Measurements from ENCODE around the gene NKAIN2. TPM values are rescaled to one million over a fixed set of nuclear protein-coding genes. Genes with fewer than 3 reads are reported as not detected.

NKAIN2 gene
- total RNA-seq, 1 donor from 2014 or later, result not detected

GRCh38 chr6:124742971-124743370 lies 939.3 kb downstream of the NKAIN2 start:
- DNase-seq (ENCODE audit: low read depth, low spot score), result no peak

- no peak for DNase-seq (ENCODE audit: low read depth, low spot score)
Observed at GRCh38 chr6:124743420-124743819, 939.8 kb downstream of the NKAIN2 start.

GRCh38 chr6:124747349-124747748 lies 943.7 kb downstream of the NKAIN2 start:
- DNase-seq (ENCODE audit: low read depth, low spot score), result no peak

GRCh38 chr6:124748778-124749177 lies 945.1 kb downstream of the NKAIN2 start:
- DNase-seq (ENCODE audit: low read depth, low spot score), result no peak

GRCh38 chr6:124753001-124753400 lies 949.3 kb downstream of the NKAIN2 start:
- DNase-seq (ENCODE audit: low read depth, low spot score), result no peak

GRCh38 chr6:124753562-124754105 lies 950.0 kb downstream of the NKAIN2 start:
- DNase-seq (ENCODE audit: low read depth, low spot score), result no peak

GRCh38 chr6:124755321-124755720 lies 951.7 kb downstream of the NKAIN2 start:
- DNase-seq (ENCODE audit: low read depth, low spot score), result no peak

- no peak for DNase-seq (ENCODE audit: low read depth, low spot score)
Observed at GRCh38 chr6:124757560-124757959, 953.9 kb downstream of the NKAIN2 start.

GRCh38 chr6:124758663-124759062 lies 955.0 kb downstream of the NKAIN2 start:
- DNase-seq (ENCODE audit: low read depth, low spot score), result no peak

GRCh38 chr6:124765280-124765679 lies 961.6 kb downstream of the NKAIN2 start:
- DNase-seq (ENCODE audit: low read depth, low spot score), result no peak

GRCh38 chr6:124768224-124768623 lies 964.6 kb downstream of the NKAIN2 start:
- DNase-seq (ENCODE audit: low read depth, low spot score), result no peak

- no peak for DNase-seq (ENCODE audit: low read depth, low spot score)
Observed at GRCh38 chr6:124769811-124770544, 966.3 kb downstream of the NKAIN2 start.

- no peak for DNase-seq (ENCODE audit: low read depth, low spot score)
Observed at GRCh38 chr6:124770784-124771183, 967.1 kb downstream of the NKAIN2 start.

GRCh38 chr6:124772733-124773319 lies 969.2 kb downstream of the NKAIN2 start:
- DNase-seq (ENCODE audit: low read depth, low spot score), result no peak

- DNase-seq (ENCODE audit: low read depth, low spot score), result no peak
Observed at GRCh38 chr6:124775121-124775520, 971.5 kb downstream of the NKAIN2 start.

GRCh38 chr6:124777863-124778262 lies 974.2 kb downstream of the NKAIN2 start:
- no peak for DNase-seq (ENCODE audit: low read depth, low spot score)

- no peak for DNase-seq (ENCODE audit: low read depth, low spot score)
Observed at GRCh38 chr6:124780623-124781022, 977.0 kb downstream of the NKAIN2 start.

GRCh38 chr6:124783344-124783743 lies 979.7 kb downstream of the NKAIN2 start:
- no peak for DNase-seq (ENCODE audit: low read depth, low spot score)

GRCh38 chr6:124791156-124791555 lies 987.5 kb downstream of the NKAIN2 start:
- no peak for DNase-seq (ENCODE audit: low read depth, low spot score)

- DNase-seq (ENCODE audit: low read depth, low spot score), result no peak
Observed at GRCh38 chr6:124792386-124792785, 988.7 kb downstream of the NKAIN2 start.

- no peak for DNase-seq (ENCODE audit: low read depth, low spot score)
Observed at GRCh38 chr6:124793398-124793797, 989.7 kb downstream of the NKAIN2 start.

GRCh38 chr6:124795643-124796463 lies 992.2 kb downstream of the NKAIN2 start:
- no peak for DNase-seq (ENCODE audit: low read depth, low spot score)

Measured in pulmonary artery endothelial cell (primary cell).